HL-60/S4 (cell line): ENCODE measurements around the gene SSC5D.

Experiments used
- in situ Hi-C: fragments of 300-500 bp; cut with MboI; formaldehyde crosslinking; loops from 2 replicates; pipeline ENCODE4 v1.14.3; 2022; ENCODE audit warnings: low sequenced_read_pairs

The SSC5D gene

DNA sequence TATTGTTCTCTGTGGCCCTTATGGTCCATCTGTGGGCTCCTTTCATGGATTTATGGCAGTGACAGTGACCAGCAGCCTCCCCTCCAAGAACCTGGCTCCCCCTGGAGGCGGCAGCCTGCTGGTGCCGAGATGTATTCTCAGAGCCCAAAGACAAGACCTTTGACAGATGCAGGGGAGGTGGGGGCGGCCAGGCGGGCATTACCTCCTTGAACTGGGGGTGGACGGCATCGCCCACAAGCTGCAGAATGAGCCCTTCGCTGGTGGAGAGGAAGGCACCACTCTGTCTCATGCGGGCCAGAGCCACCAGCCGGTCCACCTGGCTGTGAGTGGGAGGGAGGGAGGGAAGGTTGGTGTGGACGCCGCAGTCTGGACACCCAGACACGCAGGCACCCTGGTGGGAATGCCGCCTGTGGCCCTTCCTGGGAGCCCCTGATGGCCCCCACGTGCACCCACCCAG, 33.4 kb upstream of the SSC5D start:
- in situ Hi-C loops: no loop called here

DNA sequence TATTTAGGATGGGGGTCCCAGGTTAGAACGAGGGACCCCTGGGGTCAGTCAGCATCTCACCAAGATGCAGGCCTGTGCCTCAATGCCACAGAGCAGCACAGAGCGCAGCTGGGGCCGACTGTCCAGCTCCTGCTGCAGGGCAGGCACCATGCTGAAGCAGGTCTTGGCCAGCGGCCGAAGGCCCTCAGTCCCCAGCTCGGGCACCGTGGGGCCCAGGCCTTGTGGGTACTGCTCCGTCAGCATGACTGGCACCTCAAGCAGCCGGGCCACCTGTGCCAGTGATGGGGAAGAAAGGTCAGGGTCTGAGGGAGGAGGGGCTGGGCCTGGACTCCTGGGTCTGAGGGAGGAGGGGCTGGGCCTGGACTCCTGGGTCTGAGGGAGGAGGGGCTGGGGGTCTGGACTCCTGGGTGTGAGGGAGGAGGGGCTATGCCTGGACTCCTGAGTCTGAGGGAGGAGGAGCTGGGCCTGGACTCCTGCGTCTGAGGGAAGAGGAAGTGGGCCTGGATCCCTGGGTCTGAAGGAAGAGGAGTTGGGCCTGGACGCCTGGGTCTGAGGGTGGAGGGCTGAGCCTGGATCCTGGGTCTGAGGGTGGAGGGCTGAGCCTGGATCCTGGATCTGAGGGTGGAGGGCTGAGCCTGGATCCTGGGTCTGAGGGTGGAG, 32.5 kb upstream of the SSC5D start:
- in situ Hi-C loops: no loop called here

DNA sequence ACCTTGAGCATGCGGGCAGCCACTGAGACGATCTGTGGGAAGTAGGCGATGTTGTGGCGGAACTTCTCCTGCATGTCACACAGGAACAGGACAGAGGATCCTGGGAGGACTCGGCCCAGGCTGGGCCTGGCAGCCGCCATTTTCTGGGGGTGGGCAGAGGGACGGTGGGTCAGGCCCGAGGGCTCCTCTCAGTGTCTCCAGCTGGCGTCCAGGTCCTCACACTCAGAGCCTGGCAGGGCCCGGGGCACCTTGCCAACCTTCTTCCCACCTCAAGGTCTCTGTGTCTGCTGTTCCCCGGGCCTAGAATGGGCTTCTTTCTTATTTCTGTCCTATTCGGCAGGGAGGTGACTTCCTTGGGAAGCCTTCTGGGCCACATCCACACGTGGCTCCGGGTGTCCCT, 31.9 kb upstream of the SSC5D start:
- in situ Hi-C loops: no loop called here

DNA sequence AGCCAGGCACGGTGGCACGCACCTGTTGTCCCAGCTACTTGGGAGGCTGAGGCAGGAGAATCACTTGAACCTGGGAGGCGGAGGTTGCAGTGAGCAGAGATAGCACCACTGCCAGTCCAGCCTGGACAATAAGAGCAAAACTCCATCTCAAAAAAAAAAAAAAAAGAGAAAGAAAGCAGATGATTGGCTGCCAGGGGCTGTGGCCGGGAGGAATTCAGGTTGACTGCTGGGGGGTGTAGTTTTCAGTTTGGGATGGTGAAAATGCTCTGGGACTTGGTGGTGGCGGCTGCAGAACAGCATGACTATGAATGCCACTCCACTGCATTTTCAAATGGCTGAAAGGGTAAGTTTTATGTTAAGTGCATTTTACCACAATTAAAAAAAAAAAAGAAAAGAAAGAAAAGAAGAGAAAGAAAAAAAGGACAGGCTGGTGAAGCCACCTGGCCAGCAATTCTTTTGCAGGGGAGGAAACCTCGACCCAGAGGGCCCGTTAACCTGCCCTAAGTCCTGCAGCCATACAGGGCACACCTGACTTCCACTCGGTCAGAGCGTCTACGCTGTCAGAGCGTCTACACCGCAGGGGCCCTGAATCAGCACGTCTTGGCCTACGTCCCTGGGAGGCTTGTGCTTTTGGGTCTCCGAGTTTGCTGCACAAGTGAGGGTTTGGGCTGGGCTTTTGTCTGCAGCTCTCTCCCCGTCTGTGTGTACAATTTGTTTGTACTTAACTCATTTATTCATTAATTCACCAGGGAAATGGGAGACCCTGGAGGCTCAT, 30.4 kb upstream of the SSC5D start:
- in situ Hi-C loops: no loop called here

DNA sequence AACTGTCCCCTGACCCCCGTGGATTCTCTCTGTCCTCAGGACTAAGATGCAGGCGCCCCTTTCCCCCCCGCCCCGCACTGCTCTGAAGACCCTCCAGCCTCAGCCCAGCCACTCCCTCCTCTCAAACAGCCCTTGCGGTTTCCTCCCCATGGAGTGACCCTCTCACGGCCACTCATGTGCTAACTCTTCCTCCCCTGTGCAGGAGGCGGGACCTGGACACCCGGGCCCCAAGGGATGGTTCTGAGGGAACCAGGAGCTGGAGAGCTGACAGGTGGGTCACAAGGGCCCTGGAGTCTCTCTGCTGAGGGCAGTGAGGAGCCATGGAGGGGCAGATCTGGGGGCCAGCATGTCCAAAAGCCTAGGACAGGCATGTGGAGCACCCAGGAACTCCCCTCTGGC, 28.7 kb upstream of the SSC5D start:
- in situ Hi-C loops: no loop called here

DNA sequence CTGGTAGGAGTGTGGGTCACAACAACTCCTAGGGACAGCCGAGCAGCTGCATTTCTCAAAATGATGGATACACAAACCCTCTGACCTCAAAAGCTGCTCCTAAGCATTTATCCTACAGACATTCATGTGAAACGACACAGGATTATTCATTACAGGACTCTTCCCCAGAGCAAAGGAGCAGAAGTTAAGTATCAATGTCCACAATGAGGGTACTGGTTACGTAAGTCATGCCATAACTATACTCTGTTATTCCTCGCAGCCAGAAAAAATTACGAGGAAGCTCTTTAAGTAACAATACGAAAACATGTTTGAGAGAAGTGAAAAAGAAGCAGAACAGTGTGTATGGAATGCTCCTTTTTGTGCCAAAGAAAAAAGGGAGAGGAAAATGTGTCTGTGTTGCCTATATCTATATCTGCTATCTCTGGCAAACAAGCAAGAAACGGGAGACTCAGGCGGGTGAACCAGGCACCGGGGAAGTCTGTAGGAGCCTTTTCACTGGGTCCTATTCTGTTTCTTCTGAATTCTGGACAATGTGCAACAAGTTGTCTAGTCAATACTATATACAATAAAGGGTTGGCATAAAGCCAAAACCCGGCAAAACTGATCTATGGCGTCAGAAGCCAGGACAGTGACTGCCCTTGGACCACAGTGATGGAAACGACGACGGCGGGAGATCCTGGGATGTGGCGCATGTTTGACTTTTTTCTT, 28.1 kb upstream of the SSC5D start:
- in situ Hi-C loops: no loop called here

DNA sequence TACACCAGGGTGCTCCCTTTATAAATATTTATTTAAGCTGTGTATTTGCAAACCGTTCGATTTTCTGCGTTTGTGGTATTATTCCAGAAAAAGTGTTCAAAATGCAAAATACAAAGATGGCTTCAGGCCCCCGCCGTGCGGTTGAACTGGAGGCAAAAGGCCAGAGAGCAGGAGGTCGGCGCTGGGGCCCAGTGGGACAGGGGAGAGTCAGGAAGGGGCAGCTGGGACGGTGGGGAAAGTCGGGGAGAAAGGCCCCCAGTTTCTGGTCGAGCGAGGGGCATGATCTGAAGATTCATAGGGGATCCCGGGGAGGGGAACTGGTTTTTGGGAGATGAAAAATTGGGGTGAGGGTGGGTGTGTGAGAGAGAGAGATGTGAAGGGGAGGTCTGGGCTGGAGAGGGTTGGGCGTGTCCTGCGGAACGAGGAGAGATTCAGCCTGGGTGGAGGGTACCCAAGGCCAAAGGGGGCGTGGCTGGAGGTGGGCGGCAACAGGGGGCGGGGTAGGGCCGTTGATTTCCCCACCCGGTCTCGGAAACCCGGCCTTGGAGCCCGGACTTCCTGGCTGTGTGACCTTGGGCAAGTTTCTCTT, 27.5 kb upstream of the SSC5D start:
- in situ Hi-C loops: no loop called here

DNA sequence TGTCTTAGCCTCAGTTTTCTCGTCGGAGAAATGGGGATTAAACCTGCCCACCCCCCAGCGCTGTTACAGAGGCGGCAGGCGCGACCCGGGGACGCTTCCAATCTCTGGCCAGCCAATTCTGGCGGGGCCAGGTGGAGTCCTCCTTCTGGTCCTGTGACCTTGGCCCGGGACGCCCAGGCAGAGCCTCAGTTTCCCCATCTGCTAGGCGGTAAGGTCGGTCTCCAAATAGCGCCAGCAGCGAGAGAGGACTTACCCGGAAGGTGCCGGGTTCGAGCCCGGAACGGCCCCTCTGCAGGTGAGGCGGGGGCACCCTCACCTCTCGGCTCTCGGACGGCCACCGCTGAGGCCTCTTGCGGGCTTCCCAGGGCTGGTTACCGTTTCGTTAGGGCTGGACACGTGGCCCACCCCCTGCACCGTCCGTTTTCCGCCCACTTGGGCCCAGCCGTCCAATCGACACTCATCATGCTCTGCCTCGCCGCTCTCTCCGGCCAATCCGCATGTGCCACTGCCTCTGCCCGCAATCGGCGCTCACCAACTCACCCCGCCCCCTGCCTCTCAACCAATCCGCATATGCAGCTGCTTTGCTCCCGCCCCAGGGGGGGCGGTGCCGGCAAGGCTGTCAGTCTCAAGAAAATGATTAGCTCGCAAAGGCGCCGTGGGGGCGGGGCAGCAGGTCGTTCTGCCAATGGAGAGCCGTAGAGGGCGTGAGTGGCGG, 26.8 kb upstream of the SSC5D start, which contains the start of gene ISOC2:
Gene ISOC2 (minus strand): TSS at position 384 of the 715 bp plus-strand sequence. CDS start 5,156 bp downstream, outside the sequence.
- in situ Hi-C loops: no loop called here

DNA sequence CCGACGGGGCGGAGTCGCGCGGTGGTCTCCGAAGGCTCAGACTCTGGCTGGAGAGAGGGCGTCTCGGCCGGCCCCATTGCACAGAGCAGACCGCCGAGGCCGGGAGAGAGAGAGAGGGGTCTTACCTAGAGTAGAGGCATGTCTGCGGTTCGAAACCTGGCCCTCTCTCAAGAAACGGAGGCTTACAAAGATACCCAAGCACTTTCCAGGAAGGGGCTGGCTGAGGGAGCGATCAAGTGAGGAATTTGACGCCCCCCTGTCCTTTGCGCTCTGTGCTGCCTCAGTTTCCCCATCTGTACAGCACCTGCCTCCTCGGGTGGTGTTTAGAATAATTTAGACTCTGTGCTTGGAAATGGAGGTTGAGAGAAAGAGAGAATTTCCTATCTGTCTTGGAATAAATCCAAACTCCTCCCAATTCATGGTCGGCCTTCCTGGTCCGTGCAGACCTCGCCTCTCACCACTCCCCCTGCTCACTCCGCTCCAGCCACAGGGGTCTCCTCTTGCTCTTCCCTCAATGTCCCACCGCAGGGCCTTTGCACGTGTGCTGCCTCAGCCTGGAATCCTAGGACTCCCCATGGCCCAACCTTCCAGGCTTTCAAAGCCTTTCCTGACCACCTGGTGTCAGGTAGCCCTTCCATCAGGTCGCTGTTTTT, 26.1 kb upstream of the SSC5D start:
- in situ Hi-C loops: no loop called here

DNA sequence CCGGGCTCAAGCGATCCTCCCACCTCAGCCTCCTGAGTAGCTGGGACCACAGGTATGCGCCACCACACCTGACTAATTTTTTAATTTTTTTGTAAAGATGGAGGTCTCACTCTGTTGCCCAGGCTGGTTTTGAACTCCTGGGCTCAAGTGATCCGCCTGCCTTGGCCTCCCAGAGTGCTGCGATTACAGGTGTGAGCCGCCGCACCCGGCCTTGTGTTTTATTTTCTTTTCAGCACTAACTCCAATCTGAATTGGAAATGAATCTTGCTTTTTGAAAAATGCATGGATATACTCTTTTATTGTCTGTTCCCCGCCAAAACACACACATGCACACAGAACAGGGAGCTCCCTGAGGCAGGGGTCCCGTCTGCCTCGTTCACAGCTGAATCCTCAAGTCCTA, 25.5 kb upstream of the SSC5D start:
- in situ Hi-C loops: no loop called here

DNA sequence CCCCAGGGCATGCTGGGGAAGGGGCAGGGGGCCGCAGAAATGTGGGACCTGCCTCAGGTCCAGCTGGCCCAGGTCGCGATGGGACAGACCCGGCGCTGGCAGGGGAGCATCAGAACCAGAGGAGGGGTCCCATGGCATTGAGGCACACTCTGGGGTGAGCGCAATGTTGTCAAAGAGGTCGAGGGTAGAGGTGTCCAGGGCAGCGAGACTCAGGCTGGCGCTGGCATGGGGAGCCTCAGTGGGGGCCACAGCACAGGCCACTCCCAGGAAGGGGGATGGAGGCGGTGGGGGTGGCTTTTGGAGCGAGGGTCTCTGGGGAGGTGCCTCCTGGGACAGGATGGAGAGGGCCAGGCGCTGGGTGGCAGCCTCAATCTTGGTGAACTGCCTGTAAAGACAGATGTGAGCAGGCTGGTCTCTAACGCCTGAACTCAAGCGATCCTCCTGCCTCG, 24.6 kb upstream of the SSC5D start:
- in situ Hi-C loops: no loop called here

DNA sequence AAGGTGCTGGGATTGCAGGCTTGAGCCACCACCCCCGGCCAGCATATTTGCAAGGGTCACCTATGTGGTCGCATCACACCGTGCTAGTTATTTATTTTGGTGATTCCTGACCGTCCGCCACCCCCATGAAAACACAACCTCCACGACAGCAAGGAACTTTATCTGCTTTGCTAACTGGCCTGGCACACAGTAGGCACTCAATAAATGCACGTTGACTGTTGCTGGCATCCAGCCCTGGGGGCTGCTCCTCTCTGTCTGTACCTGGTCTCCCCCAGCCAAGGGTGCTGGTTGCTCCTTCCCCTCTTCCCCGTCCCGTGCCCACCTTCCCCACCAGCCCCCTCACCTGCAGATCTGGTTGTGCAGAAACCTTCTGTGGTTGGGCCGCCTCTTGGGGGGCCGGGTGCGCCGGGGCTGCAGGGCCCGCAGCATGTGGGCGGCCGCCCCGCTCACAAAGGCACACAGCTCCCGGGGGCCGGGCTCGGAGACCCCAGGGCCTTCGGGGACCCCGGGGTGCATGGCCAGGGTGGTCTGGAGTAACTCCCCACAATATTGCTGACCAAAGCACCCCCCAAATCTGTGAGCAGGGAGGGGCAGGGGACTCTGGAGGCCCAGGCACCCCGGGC, 24.1 kb upstream of the SSC5D start:
- in situ Hi-C loops: no loop called here

DNA sequence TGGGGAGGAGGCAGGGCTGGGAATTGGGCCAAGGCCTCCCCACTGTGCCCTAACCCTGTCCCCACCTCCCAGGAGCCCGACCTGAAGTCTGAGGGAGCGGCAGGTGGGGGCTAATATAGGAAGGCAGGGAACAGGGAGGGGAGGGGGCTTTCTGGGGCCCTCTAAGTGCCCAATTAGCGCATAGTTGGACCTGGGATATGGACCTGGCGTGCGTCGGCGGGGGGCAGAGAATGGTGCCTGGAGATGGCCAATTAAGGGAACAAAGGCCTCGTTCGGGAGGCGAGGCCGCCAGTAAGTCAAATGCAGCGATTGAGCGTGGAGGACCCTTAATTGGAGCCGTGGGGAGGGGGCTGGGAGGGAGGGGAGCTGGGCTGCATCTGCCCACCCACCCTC, 23.6 kb upstream of the SSC5D start, which contains the start of gene C19orf85:
Gene C19orf85 (minus strand): TSS at position 90 of the 393 bp plus-strand sequence. CDS start 197 bp downstream, outside the sequence.
- in situ Hi-C loops: no loop called here

DNA sequence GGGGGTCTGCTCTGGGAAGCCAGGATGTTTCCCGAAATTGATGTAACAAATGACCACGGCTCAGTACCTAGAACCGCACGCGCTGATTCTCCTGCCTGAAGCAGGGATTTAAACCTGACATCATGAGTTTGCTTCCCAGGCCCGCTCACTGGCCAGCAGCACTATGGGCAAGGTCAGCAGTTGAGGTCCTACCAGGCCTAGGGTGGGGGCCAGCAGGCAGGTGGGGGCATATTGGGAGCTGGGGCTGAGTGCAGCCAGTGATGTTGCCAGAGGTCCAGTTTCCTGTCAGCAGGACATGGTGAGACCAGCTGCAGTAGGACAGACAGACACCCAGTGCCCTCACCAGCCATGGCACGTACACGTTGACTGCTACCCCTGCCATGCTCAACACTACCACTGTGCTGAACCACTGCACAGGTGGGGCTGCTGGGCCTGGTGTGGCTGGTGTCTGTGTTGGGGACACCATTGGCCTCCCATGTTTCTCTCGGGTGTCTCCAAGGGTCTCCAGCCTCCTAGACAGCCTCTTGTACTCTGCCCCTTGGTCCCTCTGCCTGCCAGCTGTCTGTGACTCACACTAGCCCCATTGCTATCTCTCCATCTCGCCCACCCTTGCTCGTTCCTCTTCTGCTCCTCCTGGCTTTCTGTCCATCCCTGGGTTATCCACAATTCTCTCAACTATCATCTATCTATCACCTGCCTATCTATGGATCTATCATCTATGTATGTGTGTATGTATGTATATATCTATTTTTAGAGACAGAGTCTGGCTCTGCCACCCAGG, 22.6 kb upstream of the SSC5D start:
- in situ Hi-C loops: no loop called here

DNA sequence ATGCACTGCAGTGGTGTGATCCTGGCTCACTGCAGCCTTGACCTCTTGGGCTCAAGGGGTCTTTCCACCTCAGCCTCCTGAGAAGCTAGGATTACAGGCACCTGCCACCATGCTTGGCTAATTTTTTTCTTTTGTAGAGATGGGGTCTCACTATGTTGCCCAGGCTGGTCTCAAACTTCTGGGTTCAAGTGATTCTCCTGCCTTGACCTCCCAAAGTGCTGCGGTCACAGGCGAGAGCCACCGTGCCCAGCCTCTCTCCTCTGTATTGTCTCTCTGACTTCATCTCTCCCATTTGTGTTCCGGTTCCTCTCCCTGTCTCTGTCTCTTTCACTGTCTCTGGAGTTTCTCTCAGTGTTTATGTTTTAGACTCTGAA, 22.0 kb upstream of the SSC5D start:
- in situ Hi-C loops: no loop called here

DNA sequence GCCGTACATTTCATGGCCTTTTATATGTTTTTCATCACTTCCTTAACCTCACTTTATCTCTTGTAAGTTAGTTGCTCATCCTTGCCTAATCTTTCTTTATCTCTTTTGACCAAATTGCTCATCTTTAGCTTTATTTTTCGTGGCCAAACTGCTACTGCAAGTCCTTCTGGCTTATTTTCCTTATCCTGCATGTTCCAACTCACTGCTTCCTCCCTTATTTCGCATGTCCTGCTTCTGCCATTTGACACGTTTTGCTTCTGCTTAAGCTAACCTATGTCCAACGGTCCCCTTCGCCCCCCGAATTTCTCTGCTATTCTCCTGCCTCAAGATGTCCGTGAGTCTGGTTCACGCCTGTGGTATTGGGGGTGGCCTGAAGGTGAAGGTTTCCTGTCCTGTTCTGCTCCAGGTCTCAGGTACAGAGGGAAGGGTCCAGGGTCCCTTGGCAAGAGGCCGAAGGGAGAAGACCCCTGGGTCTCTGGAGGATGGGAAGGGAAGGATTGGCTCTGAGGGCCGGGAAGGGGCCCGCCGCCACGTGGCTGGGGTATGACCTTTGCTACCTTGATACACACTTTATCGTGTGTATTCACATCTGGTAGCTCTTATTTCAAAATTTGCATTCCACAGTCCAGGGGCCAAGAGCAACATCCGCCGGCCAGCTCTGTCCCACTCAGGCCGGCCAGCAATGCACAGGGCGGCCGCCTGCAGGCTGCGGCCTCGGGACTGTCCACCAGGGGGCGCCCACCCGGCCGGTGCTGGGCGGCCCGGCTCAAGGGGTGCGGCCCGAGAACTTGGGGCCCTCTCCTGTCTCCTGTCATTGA, 20.8 kb upstream of the SSC5D start:
- in situ Hi-C loops: no loop called here

DNA sequence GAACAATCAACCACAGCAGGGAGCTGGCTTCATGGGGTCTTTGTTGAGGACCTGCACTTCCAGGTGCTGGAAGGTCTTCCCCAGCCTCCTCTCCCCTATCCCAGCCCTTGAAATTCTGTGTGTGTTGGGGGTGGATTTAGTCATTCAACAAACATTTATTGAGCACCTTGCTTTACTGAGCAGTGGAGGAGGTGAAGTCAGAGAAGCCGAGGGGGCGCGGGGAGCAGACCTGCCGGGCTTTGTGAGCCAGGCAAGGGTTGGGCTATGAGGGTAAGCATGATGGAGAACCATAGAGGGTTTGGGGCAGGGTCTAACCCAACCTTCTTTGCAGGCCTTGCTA, 20.2 kb upstream of the SSC5D start:
- in situ Hi-C loops: no loop called here

DNA sequence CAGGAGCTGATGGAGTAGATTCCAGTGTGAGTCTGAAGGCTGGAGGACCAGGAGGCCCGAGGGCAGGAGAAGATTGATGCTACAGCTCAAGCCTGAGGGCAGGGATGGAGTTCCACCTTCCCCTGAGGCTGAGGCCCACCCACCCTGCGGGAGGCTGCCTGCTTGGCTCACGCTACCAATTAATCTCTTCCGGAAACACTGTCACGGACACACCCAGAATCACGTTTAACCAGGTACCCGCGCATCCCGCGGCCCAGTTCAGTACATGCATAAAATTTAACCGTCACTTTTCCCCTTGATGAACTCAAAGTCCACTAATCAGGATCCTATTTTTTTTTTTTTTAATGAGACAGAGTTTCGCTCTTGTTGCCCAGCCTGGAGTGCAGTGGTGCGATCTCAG, 17.0 kb upstream of the SSC5D start:
- in situ Hi-C loops: no loop called here
